IMR-90 (cell line): ENCODE data around the gene SVOPL. TPM values are rescaled to one million over a fixed set of nuclear protein-coding genes. Genes with fewer than 3 reads are reported as not detected.

Experiments used
- ATAC-seq: fragments of 200-7000 bp; cut with Tn5 transposase; 2 replicates; pipeline ENCODE4 v1.9.1; 2020; ENCODE audit warnings: low read depth, mild to moderate bottlenecking, moderate library complexity
- BruUV-seq: library from RNA; stranded (reverse); fragments of 400-500 nt; replicated peaks from 2 replicates; lab custom pipeline; 2021; lab: Mats Ljungman, UMichigan
- CTCF ChIA-PET: fragments of 300-600 bp; formaldehyde crosslinking; extraction: SDS; loops from one replicate; lab custom pipeline; 2021; ENCODE audit warnings: antibody characterized with exemption; lab: Yijun Ruan, JAX
- POLR2A ChIA-PET: fragments of 300-600 bp; sonication (Branson Sonifier 250); formaldehyde crosslinking; loops from one replicate; lab custom pipeline; 2022; ENCODE audit warnings: antibody characterized with exemption; ENCODE audit not compliant: unreplicated experiment; lab: Charles Lee
- DNase-seq: peaks from one replicate; pipeline ENCODE4 v3.0.0; 2013
- H2AFZ ChIP-seq: replicated peaks from 2 replicates; pipeline ENCODE3; 2013; ENCODE audit warnings: low read length, mild to moderate bottlenecking; ENCODE audit not compliant: poor library complexity
- H2AK5ac ChIP-seq: 2 replicates; pipeline ENCODE4 v1.6.1; 2013; ENCODE audit warnings: low read depth, low read length, inconsistent platforms
- H2AK9ac ChIP-seq: replicated peaks from 2 replicates; pipeline ENCODE3; 2013; ENCODE audit warnings: mild to moderate bottlenecking, low read depth, low read length, moderate library complexity; ENCODE audit not compliant: poor library complexity
- H2BK120ac ChIP-seq: 2 replicates; pipeline ENCODE4 v1.6.1; 2013; ENCODE audit warnings: low read depth, low read length, inconsistent platforms
- H2BK15ac ChIP-seq: 3 replicates; pipeline ENCODE4 v1.6.1; 2013; ENCODE audit warnings: low read depth, low read length, inconsistent platforms
- H2BK20ac ChIP-seq: 2 replicates; pipeline ENCODE4 v1.6.1; 2013; ENCODE audit warnings: low read depth, mild to moderate bottlenecking, inconsistent platforms, low read length, moderate library complexity
- H2BK5ac ChIP-seq: 2 replicates; pipeline ENCODE4 v1.6.1; 2013; ENCODE audit warnings: mild to moderate bottlenecking, low read depth, low read length, inconsistent platforms; ENCODE audit not compliant: poor library complexity, severe bottlenecking
- H3K14ac ChIP-seq: replicated peaks from 2 replicates; pipeline ENCODE4 v1.6.1; 2013; ENCODE audit warnings: low read depth, low read length, inconsistent platforms
- H3K18ac ChIP-seq: 2 replicates; pipeline ENCODE4 v1.6.1; 2013; ENCODE audit warnings: low read depth, low read length, control low read depth
- H3K23ac ChIP-seq: 2 replicates; pipeline ENCODE4 v1.6.1; 2013; ENCODE audit warnings: low read depth, low read length, inconsistent platforms
- H3K27ac ChIP-seq: 2 replicates; pipeline ENCODE4 v1.5.1; 2013; ENCODE audit warnings: mild to moderate bottlenecking, control low read depth, low read length; ENCODE audit not compliant: insufficient read depth
- H3K27me3 ChIP-seq: 2 replicates; pipeline ENCODE4 v1.6.1; 2013; ENCODE audit warnings: low read length; ENCODE audit not compliant: control insufficient read depth, insufficient read depth
- H3K36me3 ChIP-seq: 2 replicates; pipeline ENCODE4 v1.6.1; 2013; ENCODE audit warnings: low read length, mixed read lengths; ENCODE audit not compliant: control insufficient read depth, insufficient read depth
- H3K4ac ChIP-seq: 2 replicates; pipeline ENCODE4 v1.6.1; 2013; ENCODE audit warnings: low read depth, low read length, inconsistent platforms
- H3K4me1 ChIP-seq: 2 replicates; pipeline ENCODE4 v1.6.1; 2013; ENCODE audit warnings: low read length, mixed read lengths; ENCODE audit not compliant: control insufficient read depth, insufficient read depth
- H3K4me2 ChIP-seq: 2 replicates; pipeline ENCODE4 v1.6.1; 2013; ENCODE audit warnings: low read depth, mild to moderate bottlenecking, control low read depth, low read length, moderate library complexity
- H3K4me3 ChIP-seq: 2 replicates; pipeline ENCODE4 v1.5.1; 2013; ENCODE audit warnings: low read depth, mild to moderate bottlenecking, control low read depth, low read length, moderate library complexity; ENCODE audit not compliant: insufficient read depth
- H3K56ac ChIP-seq: 2 replicates; pipeline ENCODE4 v1.6.1; 2013; ENCODE audit warnings: low read length, inconsistent platforms; ENCODE audit not compliant: insufficient read depth; ENCODE audit errors: extremely low read depth
- H3K79me1 ChIP-seq, 2 experiments: 2 replicates each; pipeline ENCODE4 v1.6.1; 2013; ENCODE audit warnings: low read length in 2 of 2, inconsistent platforms in 1 of 2, low read depth in 1 of 2
- H3K9ac ChIP-seq: 2 replicates; pipeline ENCODE4 v1.6.1; 2013; ENCODE audit warnings: low read depth, low read length, control low read depth
- H3K9me1 ChIP-seq: 2 replicates; pipeline ENCODE4 v1.6.1; 2013; ENCODE audit warnings: low read length, inconsistent platforms; ENCODE audit not compliant: insufficient read depth
- H3K9me3 ChIP-seq: 2 replicates; pipeline ENCODE4 v1.6.1; 2013; ENCODE audit warnings: low read length; ENCODE audit not compliant: control insufficient read depth, insufficient read depth
- H4K20me1 ChIP-seq: 2 replicates; pipeline ENCODE4 v1.6.1; 2013; ENCODE audit warnings: low read length, inconsistent platforms; ENCODE audit not compliant: insufficient read depth
- H4K5ac ChIP-seq: 2 replicates; pipeline ENCODE4 v1.6.1; 2013; ENCODE audit warnings: mild to moderate bottlenecking, low read depth, low read length, control low read depth
- H4K8ac ChIP-seq, 2 experiments: 2 replicates each; pipeline ENCODE4 v1.6.1; 2013; ENCODE audit warnings: low read depth in 2 of 2, low read length in 2 of 2, control low read depth in 1 of 2, inconsistent platforms in 1 of 2
- H4K91ac ChIP-seq: 2 replicates; pipeline ENCODE4 v1.6.1; 2013; ENCODE audit warnings: low read depth, low read length, inconsistent platforms; ENCODE audit not compliant: insufficient read depth
- CHD1 ChIP-seq: IDR thresholded peaks from 2 replicates; pipeline ENCODE4 v1.6.1; 2012; ENCODE audit warnings: low read depth, low read length, improper control_type of control experiment
- FOS ChIP-seq: fragments of 150-350 bp; IDR thresholded peaks from 2 replicates; pipeline ENCODE4 v1.6.1; 2016; ENCODE audit warnings: low read depth, low read length
- MAZ ChIP-seq: IDR thresholded peaks from 2 replicates; pipeline ENCODE4 v1.6.1; 2012; ENCODE audit warnings: low read depth, mild to moderate bottlenecking, low read length, improper control_type of control experiment, moderate library complexity, borderline replicate concordance
- NFE2L2 ChIP-seq: fragments of 150-350 bp; IDR thresholded peaks from 2 replicates; pipeline ENCODE4 v1.6.1; 2016; ENCODE audit warnings: low read depth, mild to moderate bottlenecking, low read length
- RCOR1 ChIP-seq: IDR thresholded peaks from 2 replicates; pipeline ENCODE4 v1.6.1; 2012; ENCODE audit warnings: mild to moderate bottlenecking, low read length, improper control_type of control experiment; ENCODE audit not compliant: insufficient replicate concordance
- RFX5 ChIP-seq: IDR thresholded peaks from 2 replicates; pipeline ENCODE4 v1.8.0; 2012; ENCODE audit warnings: low read depth, mild to moderate bottlenecking, low read length, moderate library complexity
- WGBS, 2 experiments: methylation state at CpG; one replicate each; pipeline versions ENCODE4 v1.1.5 to v1.1.7; 2013; ENCODE audit warnings: missing lambda C conversion rate in 2 of 2; ENCODE audit not compliant: insufficient read length in 1 of 2; ENCODE audit errors: extremely low coverage in 2 of 2; 5-methylcytosine and 5-hydroxymethylcytosine counted together
- dilution Hi-C: fragments of 300-500 bp; cut with HindIII; formaldehyde crosslinking; loops from one replicate; pipeline ENCODE4 v1.14.3; 2018; ENCODE audit warnings: low sequenced_read_pairs; ENCODE audit not compliant: unreplicated experiment
- in situ Hi-C: fragments of 300-500 bp; cut with MboI; formaldehyde crosslinking; loops from 3 replicates; pipeline ENCODE4 v1.14.3; 2019; ENCODE audit warnings: low sequenced_read_pairs, inconsistent platforms, mixed read lengths
- intact Hi-C: fragments of 100-400 bp; cut with micrococcal nuclease; formaldehyde crosslinking; loops from 2 replicates; pipeline ENCODE4 v1.10.0; 2022
- polyA plus RNA-seq, 3 experiments: library from polyadenylated mRNA; depleted of rRNA; stranded (reverse); fragments of >200 nt; gene quantifications; 2 replicates each; pipeline ENCODE4 v1.2.3, GENCODE V29; 2012; ENCODE audit warnings: low replicate concordance in 1 of 3
- total RNA-seq: library from RNA; depleted of rRNA; stranded (reverse); fragments of >200 nt; gene quantifications from 2 replicates; pipeline ENCODE4 v1.2.3, GENCODE V29; 2012
- TF ChIP-seq, protein P1 (sequence below): conservative IDR thresholded peaks from 2 replicates; pipeline ENCODE4 v1.5.1; 2012; ENCODE audit warnings: mild to moderate bottlenecking, low read depth, low read length, improper control_type of control experiment

Gene SVOPL
- total and polyA plus RNA-seq, 2 of the 4 experiments (the other 2 are of a cell fraction) = not detected

DNA sequence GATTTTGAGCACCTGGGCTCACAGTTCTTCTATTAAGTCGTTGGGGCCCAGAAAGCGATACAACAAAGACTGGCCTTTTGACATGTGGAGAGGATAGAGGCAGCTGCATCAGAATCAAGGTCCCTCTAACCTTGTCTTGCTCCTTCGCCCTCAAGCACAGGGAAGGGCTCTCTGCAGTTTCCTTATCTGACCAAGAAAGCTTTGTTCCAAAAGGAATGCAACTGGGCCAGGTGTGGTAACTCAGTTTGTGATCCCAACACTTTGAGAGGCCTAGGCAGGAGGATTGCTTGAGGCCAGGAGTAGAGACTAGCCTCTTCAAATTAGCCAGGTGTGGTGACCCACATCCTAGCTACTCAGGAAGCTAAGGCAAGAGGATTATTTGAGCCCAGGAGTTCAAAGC is 32.2 kb downstream of the SVOPL start:
- no peak overlapping the region for H4K8ac ChIP-seq

More for the DNA sequence above, 32.2 kb downstream of the SVOPL start:
- no peak overlapping the region for H2BK15ac ChIP-seq
- H3K9me1 ChIP-seq = no peaks in the 10 kb centered on the region
- CTCF ChIA-PET = no interaction called here
- H3K4me1 ChIP-seq = no peaks in the 10 kb centered on the region
- no peaks in the 10 kb centered on the region for H3K79me1 ChIP-seq
- H3K14ac ChIP-seq = no peak overlapping the region
- ATAC-seq (no peak), DNase-seq (no peak)
- no peak overlapping the region for H2BK5ac ChIP-seq
- H3K27ac ChIP-seq = no peak overlapping the region
- dilution Hi-C loops (no loop called here), in situ Hi-C loops (no loop called here), intact Hi-C loops (no loop called here)
- no peak overlapping the region for H3K23ac ChIP-seq
- no TSS peak for BruUV-seq
- H2BK120ac ChIP-seq = no peak overlapping the region
- POLR2A ChIA-PET = no interaction called here
- H3K27me3 ChIP-seq = no peaks in the 10 kb centered on the region
- no peak overlapping the region for H2AK5ac ChIP-seq
- no peak overlapping the region for H2BK20ac ChIP-seq
- H3K18ac ChIP-seq = no peak overlapping the region
- TF ChIP-seq, protein P1, sequence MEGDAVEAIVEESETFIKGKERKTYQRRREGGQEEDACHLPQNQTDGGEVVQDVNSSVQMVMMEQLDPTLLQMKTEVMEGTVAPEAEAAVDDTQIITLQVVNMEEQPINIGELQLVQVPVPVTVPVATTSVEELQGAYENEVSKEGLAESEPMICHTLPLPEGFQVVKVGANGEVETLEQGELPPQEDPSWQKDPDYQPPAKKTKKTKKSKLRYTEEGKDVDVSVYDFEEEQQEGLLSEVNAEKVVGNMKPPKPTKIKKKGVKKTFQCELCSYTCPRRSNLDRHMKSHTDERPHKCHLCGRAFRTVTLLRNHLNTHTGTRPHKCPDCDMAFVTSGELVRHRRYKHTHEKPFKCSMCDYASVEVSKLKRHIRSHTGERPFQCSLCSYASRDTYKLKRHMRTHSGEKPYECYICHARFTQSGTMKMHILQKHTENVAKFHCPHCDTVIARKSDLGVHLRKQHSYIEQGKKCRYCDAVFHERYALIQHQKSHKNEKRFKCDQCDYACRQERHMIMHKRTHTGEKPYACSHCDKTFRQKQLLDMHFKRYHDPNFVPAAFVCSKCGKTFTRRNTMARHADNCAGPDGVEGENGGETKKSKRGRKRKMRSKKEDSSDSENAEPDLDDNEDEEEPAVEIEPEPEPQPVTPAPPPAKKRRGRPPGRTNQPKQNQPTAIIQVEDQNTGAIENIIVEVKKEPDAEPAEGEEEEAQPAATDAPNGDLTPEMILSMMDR = no peak
- TF ChIP-seq CHD1 (no peak), NFE2L2 (no peak), FOS (no peak), RCOR1 (no peak), MAZ (no peak), RFX5 (no peak)
- no peaks in the 10 kb centered on the region for H3K36me3 ChIP-seq
- no CpG with 5 or more reads among the region's 3 CpGs for WGBS, 2 experiments
- no peak overlapping the region for H4K5ac ChIP-seq
- H4K20me1 ChIP-seq = no peaks in the 10 kb centered on the region
- no peak overlapping the region for H3K4ac ChIP-seq
- H2AFZ ChIP-seq = no peak overlapping the region
- no peak overlapping the region for H3K4me2 ChIP-seq
- no peak overlapping the region for H3K9ac ChIP-seq
- no peak overlapping the region for H4K91ac ChIP-seq
- H2AK9ac ChIP-seq = no peak overlapping the region
- no peak overlapping the region for H3K4me3 ChIP-seq
- peaks cover 6% of the 10 kb centered on the region; the same call in 1 of the 2 replicates for H3K9me3 ChIP-seq
- H3K56ac ChIP-seq = no peak overlapping the region
